ENCODE results near the gene CSMD2.

- TF ChIP-seq EZH2 (IDR thresholded peaks at IDR 0.05; ENCODE audit: borderline replicate concordance, low read depth, low read length, poor library complexity, severe bottlenecking) (no peak), CTCF (conservative IDR thresholded peaks at IDR 0.05; ENCODE audit: low read depth, low read length) (no peak)
Observed at GRCh38 chr1:33985656-33986055, 179.4 kb downstream of the CSMD2 start.
